GM12875 (cell line): ENCODE data around the gene GRHL3.

Experiments
- H3K4me3 ChIP-seq: one replicate; pipeline ENCODE4 v1.5.1; 2011; ENCODE audit warnings: low read depth, low read length, control low read depth
- TF ChIP-seq, protein P1 (sequence below): IDR thresholded peaks from 2 replicates; pipeline ENCODE4 v1.5.1; 2011; ENCODE audit warnings: low read depth, mild to moderate bottlenecking, control low read depth, inconsistent platforms, low read length, moderate library complexity, borderline replicate concordance; ENCODE audit not compliant: insufficient read depth

The GRHL3 gene

DNA sequence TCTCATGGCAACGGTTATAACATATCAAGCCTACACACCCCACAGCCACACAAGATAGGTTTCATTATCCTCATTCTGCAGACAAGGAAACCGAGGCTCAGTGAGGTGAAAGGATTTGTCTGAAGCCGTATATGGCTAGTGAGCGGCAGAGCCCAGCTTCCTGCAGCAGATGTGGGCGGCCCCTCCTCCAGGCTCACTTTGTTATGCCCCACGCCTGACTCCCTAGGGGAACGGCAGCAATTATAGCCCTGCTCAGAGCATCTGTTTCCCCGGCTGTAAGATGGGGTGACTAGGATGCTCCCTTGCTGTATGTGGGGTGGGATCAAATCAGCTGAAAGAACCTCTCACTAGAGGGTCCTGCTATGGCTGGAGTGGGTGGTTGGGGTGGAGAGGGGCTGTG lies 22.1 kb downstream of the GRHL3 start:
- TF ChIP-seq, protein P1, sequence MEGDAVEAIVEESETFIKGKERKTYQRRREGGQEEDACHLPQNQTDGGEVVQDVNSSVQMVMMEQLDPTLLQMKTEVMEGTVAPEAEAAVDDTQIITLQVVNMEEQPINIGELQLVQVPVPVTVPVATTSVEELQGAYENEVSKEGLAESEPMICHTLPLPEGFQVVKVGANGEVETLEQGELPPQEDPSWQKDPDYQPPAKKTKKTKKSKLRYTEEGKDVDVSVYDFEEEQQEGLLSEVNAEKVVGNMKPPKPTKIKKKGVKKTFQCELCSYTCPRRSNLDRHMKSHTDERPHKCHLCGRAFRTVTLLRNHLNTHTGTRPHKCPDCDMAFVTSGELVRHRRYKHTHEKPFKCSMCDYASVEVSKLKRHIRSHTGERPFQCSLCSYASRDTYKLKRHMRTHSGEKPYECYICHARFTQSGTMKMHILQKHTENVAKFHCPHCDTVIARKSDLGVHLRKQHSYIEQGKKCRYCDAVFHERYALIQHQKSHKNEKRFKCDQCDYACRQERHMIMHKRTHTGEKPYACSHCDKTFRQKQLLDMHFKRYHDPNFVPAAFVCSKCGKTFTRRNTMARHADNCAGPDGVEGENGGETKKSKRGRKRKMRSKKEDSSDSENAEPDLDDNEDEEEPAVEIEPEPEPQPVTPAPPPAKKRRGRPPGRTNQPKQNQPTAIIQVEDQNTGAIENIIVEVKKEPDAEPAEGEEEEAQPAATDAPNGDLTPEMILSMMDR = no peak
- no peak overlapping the region for H3K4me3 ChIP-seq

DNA sequence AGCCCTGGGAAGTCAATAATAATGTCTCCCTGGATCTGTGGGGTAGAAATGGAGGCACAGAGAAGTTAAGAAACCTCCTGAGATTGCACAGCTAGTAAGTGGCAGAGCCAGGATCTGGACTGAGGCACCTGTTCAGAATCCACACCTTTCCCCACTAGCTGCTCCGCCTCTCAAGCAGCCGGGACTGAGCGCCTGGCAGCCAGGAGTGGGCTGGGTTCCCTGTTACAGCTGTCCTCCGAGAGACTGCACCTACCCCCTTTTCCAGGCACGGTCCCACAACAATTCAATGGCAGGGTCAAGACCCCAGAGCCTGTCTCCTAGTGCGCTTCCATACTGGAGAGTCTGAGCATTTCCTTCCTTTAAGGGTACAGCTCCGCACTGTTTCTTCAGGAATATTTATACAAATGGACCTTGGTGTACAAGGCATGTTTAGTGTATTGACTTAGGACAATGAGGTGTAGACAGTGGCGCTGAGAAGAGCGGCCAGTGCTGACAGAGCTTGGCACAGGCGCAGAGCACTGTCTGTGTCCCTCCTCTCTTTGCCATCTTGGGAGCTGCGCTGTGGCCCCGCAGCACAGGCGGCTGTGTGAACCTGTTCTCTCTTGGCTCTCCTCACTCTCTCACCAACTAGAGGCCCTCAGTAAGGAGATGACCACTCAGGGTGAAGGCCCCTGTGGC lies 24.4 kb downstream of the GRHL3 start:
- TF ChIP-seq, protein P1 = no peak
- H3K4me3 ChIP-seq = no peak overlapping the region

DNA sequence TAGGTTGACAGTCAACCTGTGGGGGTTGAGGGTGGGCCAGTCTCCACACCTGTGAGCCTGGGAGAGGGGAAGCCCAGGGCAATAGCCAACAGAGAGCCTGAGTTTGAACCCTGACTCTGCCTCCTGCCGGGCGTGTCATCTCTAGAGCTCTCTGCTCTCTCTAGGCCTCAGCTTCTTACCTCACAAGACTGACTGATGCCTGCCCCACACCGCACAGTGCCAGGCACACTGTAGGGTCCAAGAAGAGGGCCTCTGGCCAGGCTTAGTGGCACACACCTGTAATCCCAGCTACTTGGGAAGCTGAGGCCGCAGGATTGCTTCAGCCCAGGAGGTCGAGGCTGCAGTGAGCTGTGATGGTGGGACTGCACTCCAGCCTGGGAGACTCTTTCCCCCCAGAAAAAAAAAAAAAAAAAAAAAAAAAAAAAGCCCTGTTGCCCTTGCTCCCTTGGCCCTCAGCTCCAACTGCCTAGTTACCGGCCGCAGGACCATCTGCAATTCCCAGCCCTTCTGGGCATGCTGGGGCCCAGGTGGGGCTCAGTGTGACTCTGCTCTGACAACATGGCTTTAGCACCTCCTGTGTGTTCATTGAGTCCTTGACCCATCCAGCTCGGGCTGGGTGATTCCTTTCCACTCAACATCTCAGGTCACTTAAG lies 25.1 kb downstream of the GRHL3 start:
- H3K4me3 ChIP-seq = no peak overlapping the region
- TF ChIP-seq, protein P1 = no peak

DNA sequence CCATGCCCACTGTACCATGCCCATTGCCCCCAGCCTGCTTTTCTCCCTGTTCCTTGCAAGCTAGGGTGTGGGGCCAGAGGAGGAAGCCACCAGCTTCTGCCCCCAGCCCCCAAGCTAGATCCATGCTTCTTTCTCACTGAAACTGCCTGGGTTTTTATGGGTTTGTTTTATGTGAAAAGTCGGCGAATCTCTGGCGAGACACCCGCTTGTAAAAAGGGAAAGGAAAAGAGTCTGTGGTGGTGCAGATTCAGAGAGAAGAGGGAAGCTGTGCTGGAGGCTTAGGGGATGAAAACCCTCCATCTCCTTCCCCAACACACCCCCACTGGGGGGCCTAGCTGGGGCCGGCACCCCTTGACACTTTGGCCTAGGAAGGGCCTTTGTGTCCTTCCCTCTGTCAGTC lies 26.2 kb downstream of the GRHL3 start:
- TF ChIP-seq, protein P1 = no peak
- no peak overlapping the region for H3K4me3 ChIP-seq

DNA sequence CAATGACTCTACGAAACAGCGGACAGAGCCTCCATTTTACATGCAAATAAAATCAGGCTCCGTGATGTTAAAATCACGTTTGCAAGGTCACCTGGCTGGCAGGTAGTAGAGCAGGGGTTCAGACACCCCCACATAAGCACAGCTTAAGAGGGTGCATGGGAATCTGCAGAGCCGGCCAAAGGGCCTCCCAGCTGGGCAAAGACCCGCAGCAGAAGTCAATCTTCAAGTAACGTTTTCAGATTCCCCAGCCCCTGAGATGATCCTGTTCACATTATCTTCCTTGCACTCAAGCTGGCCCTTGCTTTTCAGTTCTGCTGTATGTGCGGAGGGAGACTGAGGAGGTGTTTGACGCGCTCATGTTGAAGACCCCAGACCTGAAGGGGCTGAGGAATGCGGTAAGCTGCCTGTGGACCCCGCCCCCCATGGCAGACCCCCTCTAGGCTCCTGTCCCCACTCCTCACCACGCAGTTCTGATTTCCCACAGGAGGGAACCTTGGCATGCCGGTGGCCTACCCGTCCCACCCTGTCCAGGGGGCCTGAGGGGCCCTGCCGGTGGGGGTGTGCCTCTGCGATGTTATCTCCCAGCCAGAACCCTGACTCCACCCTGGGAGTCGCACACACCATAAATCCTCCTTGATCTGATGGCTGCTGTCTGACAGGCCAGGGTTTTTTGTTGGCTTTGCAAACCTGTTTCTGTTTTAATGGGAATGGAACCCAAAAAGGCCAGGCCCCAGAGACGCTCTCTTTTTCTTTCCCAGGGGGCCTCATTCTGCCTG lies 28.2 kb downstream of the GRHL3 start:
- TF ChIP-seq, protein P1 = no peak
- H3K4me3 ChIP-seq = no peak overlapping the region

DNA sequence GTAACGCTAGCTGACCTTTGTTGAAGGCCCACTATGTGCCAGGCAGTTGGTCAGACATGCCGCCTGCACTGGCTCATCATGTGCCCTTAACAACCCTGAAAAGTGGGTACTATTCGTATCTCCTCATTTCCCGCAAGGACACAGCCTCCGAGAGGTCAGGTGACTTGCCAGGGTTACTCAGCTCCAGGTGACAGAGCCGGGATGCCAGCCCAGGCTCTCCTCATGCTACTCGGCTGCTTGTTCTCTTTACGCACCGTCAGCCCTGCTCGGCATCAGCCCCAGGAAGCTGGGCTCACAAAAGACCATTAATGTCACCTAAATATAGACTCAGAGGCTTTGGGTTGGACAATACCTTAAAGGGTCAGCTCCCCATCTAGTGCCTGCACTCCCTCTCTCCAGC lies 29.0 kb downstream of the GRHL3 start:
- TF ChIP-seq, protein P1 = no peak

More for the DNA sequence above, 29.0 kb downstream of the GRHL3 start:
- H3K4me3 ChIP-seq = no peak overlapping the region
